Measurements from ENCODE around the gene EPN1. TPM values are rescaled to one million over a fixed set of nuclear protein-coding genes. Genes with fewer than 3 reads are reported as not detected.

EPN1 gene
- polyA plus RNA-seq, 1 donor (not counting 4 experiments of a cell fraction or from before 2014, with no cell fraction given) = 23.3 TPM

DNA sequence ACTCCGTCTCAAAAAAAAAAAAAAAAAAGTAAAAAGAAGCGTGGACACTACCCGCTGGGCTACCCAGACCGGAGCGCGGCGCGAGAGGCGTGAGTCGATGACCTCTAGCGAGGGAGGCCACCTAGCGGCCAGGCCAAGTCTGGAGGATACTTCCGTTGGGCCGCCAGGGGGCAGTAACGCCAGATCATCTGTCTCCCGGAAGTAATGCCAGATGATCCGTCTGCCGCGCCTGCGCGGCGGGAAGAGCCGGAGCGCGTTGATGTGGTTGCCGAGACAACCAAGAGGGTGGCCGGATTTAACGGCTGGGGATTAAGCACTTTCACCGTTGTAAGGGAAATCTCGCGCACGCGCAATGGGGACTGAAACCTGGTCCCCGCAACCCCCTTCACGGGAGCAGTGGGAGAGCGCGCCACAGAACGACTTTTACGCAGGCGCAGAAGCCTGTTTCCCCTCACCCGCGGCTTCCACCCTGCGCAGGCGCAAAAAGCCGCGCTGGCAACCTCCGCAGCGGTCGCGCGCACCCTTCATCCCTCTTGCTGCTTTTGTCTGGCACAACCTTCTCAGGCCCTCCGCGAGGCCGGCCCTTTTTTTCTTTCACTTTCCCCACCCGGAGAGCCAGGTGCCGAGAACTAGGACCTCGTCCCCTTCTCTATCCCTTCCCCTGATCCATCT lies 21.2 kb upstream of the EPN1 start:
- Histone ChIP-seq H3K9ac (ENCODE audit: control insufficient read depth, extremely low read depth, insufficient read depth, low read length) (peak overlapping the region; percentile 98), H2AFZ (ENCODE audit: control insufficient read depth, low read length) (peak overlapping the region; percentile 75), H3K4me1 (ENCODE audit: control insufficient read depth, extremely low read depth, insufficient read depth, low read length) (peaks cover 19% of the 10 kb centered on the region), H3K79me2 (ENCODE audit: control insufficient read depth, insufficient read depth, low read length) (peaks cover 39% of the 10 kb centered on the region), H3K9me3 (ENCODE audit: control insufficient read depth, low read depth, low read length) (no peaks in the 10 kb centered on the region), H3K9me1 (ENCODE audit: control insufficient read depth, extremely low read depth, insufficient read depth, low read length) (no peaks in the 10 kb centered on the region), H3K27ac (ENCODE audit: control insufficient read depth, insufficient read depth, low read length) (peak overlapping the region; percentile 99), H3K27me3 (ENCODE audit: control insufficient read depth, extremely low read depth, insufficient read depth, low read length) (no peaks in the 10 kb centered on the region), H3K36me3 (ENCODE audit: control insufficient read depth in 2 of 2, extremely low read depth in 1 of 2, insufficient read depth in 2 of 2, low read length in 2 of 2) (peaks cover 5 to 12% of the 10 kb centered on the region in 2 experiments), H3K4me3 (ENCODE audit: control insufficient read depth in 2 of 3, extremely low read depth in 1 of 3, insufficient read depth in 2 of 3, low read depth in 1 of 3, low read length in 3 of 3) (peak overlapping the region; percentile 87 to 91 (median 91)), H4K20me1 (ENCODE audit: control insufficient read depth, extremely low read depth, insufficient read depth, low read length) (peaks cover 22% of the 10 kb centered on the region), H3K4me2 (ENCODE audit: control insufficient read depth, extremely low read depth, insufficient read depth, low read depth, low read length) (peak overlapping the region; percentile 86)
- peak; percentile 96 for DNase-seq (ENCODE audit: low read depth, low spot score)
- TF ChIP-seq EZH2 (IDR thresholded peaks at IDR 0.05; ENCODE audit: low read length) = no peak
- TF ChIP-seq, protein P1, sequence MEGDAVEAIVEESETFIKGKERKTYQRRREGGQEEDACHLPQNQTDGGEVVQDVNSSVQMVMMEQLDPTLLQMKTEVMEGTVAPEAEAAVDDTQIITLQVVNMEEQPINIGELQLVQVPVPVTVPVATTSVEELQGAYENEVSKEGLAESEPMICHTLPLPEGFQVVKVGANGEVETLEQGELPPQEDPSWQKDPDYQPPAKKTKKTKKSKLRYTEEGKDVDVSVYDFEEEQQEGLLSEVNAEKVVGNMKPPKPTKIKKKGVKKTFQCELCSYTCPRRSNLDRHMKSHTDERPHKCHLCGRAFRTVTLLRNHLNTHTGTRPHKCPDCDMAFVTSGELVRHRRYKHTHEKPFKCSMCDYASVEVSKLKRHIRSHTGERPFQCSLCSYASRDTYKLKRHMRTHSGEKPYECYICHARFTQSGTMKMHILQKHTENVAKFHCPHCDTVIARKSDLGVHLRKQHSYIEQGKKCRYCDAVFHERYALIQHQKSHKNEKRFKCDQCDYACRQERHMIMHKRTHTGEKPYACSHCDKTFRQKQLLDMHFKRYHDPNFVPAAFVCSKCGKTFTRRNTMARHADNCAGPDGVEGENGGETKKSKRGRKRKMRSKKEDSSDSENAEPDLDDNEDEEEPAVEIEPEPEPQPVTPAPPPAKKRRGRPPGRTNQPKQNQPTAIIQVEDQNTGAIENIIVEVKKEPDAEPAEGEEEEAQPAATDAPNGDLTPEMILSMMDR (optimal IDR thresholded peaks at IDR 0.05 in 1 of 3, IDR thresholded peaks at IDR 0.05 in 1 of 3, conservative IDR thresholded peaks at IDR 0.05 in 1 of 3; ENCODE audit: extremely low read depth in 1 of 3, insufficient read depth in 2 of 3, low read length in 3 of 3) = peak; percentile 100
- peak; percentile 80 for FAIRE-seq
- dilution Hi-C loops (cut with MboI; ENCODE audit: extremely low pct_ligation_motif_present, low sequenced_read_pairs) = no loop called here

DNA sequence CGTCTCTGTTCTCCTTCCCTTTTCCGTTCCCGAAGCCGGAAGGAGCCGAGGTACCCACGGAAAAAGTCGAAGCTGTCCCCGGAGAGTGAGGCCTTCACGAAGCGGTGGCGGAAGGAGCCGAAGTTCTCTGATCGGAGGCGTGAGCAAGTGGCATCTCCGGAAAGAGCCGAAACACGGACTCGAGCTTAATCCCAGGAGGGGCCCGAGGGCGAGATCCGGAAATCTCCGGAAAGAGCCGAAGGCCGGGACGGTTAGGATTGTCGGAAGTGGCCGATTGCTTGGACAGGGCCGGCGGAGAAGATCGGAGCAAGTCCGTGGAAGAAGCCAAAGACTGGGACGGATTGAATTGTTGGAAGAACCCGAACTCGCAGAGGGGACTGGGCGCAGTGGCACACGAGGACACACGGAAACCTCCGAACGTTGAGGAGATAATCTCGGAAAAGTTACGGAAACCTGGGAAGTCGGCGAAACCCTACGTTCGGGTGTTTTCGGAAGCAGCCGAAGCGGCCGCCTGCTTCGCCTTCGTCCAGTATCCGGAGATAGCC lies 20.6 kb upstream of the EPN1 start:
- FAIRE-seq (peak; percentile 97), DNase-seq (ENCODE audit: low read depth, low spot score) (peak; percentile 95)
- H3K9ac ChIP-seq (ENCODE audit: control insufficient read depth, extremely low read depth, insufficient read depth, low read length) = peak overlapping the region; percentile 98
- TF ChIP-seq, protein P1 (optimal IDR thresholded peaks at IDR 0.05 in 1 of 3, IDR thresholded peaks at IDR 0.05 in 1 of 3, conservative IDR thresholded peaks at IDR 0.05 in 1 of 3; ENCODE audit: extremely low read depth in 1 of 3, insufficient read depth in 2 of 3, low read length in 3 of 3) = no peak
- TF ChIP-seq EZH2 (IDR thresholded peaks at IDR 0.05; ENCODE audit: low read length) = no peak
- H3K4me2 ChIP-seq (ENCODE audit: control insufficient read depth, extremely low read depth, insufficient read depth, low read depth, low read length) = peak overlapping the region; percentile 86
- H3K27me3 ChIP-seq (ENCODE audit: control insufficient read depth, extremely low read depth, insufficient read depth, low read length) = no peaks in the 10 kb centered on the region
- H4K20me1 ChIP-seq (ENCODE audit: control insufficient read depth, extremely low read depth, insufficient read depth, low read length) = peaks cover 27% of the 10 kb centered on the region
- peak overlapping the region; percentile 87 to 91 (median 91) for H3K4me3 ChIP-seq (ENCODE audit: control insufficient read depth in 2 of 3, extremely low read depth in 1 of 3, insufficient read depth in 2 of 3, low read depth in 1 of 3, low read length in 3 of 3)
- H3K36me3 ChIP-seq (ENCODE audit: control insufficient read depth in 2 of 2, extremely low read depth in 1 of 2, insufficient read depth in 2 of 2, low read length in 2 of 2) = peaks cover 6 to 17% of the 10 kb centered on the region in 2 experiments
- peak overlapping the region; percentile 99 for H2AFZ ChIP-seq (ENCODE audit: control insufficient read depth, low read length)
- H3K9me3 ChIP-seq (ENCODE audit: control insufficient read depth, low read depth, low read length) = no peaks in the 10 kb centered on the region
- peaks cover 19% of the 10 kb centered on the region for H3K4me1 ChIP-seq (ENCODE audit: control insufficient read depth, extremely low read depth, insufficient read depth, low read length)
- H3K9me1 ChIP-seq (ENCODE audit: control insufficient read depth, extremely low read depth, insufficient read depth, low read length) = no peaks in the 10 kb centered on the region
- dilution Hi-C loops (cut with MboI; ENCODE audit: extremely low pct_ligation_motif_present, low sequenced_read_pairs) = no loop called here
- H3K27ac ChIP-seq (ENCODE audit: control insufficient read depth, insufficient read depth, low read length) = peak overlapping the region; percentile 99
- peaks cover 45% of the 10 kb centered on the region for H3K79me2 ChIP-seq (ENCODE audit: control insufficient read depth, insufficient read depth, low read length)
